Measurements from ENCODE around the gene TSTD1. TPM values are rescaled to one million over a fixed set of nuclear protein-coding genes. Genes with fewer than 3 reads are reported as not detected.

Gene TSTD1
- total and polyA plus RNA-seq, 2 of the 8 experiments (the other 6 are each of a cell fraction or from before 2014, with no cell fraction given) = 60.9 to 314 TPM

- no peak for TF ChIP-seq CHD7 (IDR thresholded peaks at IDR 0.05; ENCODE audit: insufficient replicate concordance, low read length)
- no peak for TF ChIP-seq KDM4A (IDR thresholded peaks at IDR 0.05; ENCODE audit: low read depth, low read length, severe bottlenecking)
- TF ChIP-seq SUZ12 (IDR thresholded peaks at IDR 0.05; ENCODE audit: low read length) = no peak
- TF ChIP-seq ZNF274 (IDR thresholded peaks at IDR 0.05; ENCODE audit: borderline replicate concordance, extremely low read depth, low read length) = no peak
- no peak for TF ChIP-seq EP300 (IDR thresholded peaks at IDR 0.05; ENCODE audit: borderline replicate concordance in 1 of 2, low read depth in 2 of 2, low read length in 2 of 2)
- no peak for TF ChIP-seq TEAD4 (IDR thresholded peaks at IDR 0.05; ENCODE audit: low read depth, low read length)
- TF ChIP-seq TAF7 (optimal IDR thresholded peaks at IDR 0.05; ENCODE audit: borderline replicate concordance, low read depth, low read length) = no peak
- TF ChIP-seq RBBP5 (IDR thresholded peaks at IDR 0.05; ENCODE audit: borderline replicate concordance, low read depth, low read length) = no peak
- no peak for TF ChIP-seq JUND (IDR thresholded peaks at IDR 0.05; ENCODE audit: low read length)
Measured at GRCh38 chr1:161084597-161084988, 45.8 kb upstream of the TSTD1 start (continued).

Measured in H1 (cell line).